HG02610 (cell line): ENCODE results near the gene MATR3.
"Not testable (repeated sequence)": the region's sequence is repeated elsewhere in the genome, so short reads cannot be mapped to it uniquely, and the experiment has no call there.

Experiments
- ATAC-seq: cut with Tn5 transposase; IDR thresholded peaks from one replicate; pipeline ENCODE4 v1.9.1; 2021; ENCODE audit warnings: mild to moderate bottlenecking, moderate library complexity; ENCODE audit not compliant: unreplicated experiment

MATR3 gene

GRCh38 chr5:139296862-139297326, 3.4 kb downstream of the MATR3 start:
- ATAC-seq = no peak

- no peak for ATAC-seq
Observed at GRCh38 chr5:139297439-139298133, 4.0 kb downstream of the MATR3 start.

DNA sequence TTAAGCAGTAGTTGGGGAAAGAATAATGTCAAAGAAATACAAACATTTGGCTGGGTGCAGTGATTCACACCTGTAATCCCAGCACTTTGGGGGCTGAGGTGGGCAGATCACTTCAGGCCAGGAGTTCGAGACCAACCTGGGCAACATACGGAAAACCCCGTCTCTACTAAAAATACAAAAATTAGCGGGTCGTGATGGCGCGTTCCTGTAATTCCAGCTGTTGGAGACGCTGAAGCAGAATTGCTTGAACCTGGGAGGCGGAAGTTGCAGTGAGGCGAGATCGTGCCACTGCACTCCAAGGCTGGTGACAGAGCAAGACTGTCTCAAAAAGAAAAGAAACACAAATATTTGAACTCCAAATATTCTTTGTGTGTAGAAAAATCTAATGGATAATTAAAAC, 4.7 kb downstream of the MATR3 start:
- no peak for ATAC-seq

GRCh38 chr5:139299486-139299885, 5.9 kb downstream of the MATR3 start:
- no peak for ATAC-seq

DNA sequence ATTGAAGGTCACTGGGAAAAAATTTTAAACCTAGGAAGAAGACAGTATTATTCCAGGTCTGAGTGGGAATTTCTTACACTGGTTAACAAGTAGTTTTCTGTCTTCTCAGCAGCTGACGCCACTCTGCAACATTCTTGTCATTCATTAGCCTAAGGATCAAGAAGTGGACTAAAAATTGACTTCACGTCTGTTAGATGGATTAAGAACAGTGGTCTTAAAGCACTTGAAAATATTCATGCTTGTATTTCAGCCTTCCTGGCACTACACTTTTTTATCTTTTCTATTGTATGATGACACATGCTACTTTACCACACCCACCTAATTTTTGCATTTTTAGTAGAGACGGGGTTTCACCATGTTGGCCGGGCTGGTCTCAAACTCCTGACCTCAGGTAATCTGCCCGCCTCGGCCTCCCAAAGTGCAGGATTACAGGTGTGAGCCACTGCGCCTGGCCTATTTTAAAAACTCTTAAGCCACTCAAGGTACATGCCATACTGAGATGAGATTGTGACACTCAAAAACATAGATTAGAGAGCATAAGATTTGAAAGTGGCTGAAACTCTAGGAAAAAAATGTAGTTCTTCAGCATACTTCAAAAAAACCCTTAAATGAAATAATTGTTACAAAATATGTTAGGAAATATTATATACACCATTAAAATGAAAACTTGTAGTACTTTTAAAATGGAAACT, 8.4 kb downstream of the MATR3 start:
- ATAC-seq = no peak

DNA sequence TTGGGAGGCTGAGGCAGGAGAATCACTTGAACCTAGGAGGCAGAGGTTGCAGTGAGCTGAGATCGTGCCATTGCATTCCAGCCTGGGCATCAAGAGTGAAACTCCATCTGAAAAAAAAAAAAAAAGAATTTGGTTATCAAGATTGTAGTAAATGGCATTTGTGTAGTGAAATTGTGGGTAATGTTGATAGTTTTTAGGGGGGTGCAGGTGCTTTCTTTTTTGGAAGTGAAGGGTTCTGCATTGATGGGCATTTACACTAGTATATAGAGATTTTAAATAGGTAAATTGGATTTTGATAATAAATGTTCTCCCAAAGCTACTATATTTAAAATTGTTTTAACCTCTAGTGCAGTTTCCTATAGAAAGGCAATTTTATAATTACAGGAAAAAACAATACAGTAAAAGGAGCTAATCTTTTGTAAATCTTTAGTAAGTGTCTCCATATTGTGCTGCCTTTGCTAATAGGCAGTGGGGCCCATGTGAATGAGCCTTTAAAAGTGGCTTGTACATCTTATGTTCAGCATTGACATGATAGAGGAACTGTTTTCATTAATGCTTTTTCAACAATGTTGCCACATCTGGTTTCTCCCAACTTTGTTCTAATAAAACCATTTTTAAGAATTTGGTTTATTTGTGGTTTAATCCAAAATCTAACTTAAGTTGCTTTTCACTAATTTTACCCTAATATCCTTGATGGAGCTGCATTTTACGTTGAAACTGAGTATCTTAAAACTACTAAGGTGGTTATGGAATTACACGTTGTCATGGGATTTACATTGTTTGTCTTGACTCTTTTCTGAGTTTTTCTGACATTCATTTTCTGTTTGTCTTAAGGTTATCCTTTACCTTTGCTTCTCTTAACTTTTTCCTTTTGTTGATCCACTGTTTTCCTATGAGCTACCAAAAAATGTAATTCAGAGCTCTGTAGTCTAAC, 11.1 kb downstream of the MATR3 start:
- ATAC-seq = no peak

- no peak for ATAC-seq
Observed at GRCh38 chr5:139306197-139306596, 12.7 kb downstream of the MATR3 start.

GRCh38 chr5:139306628-139307379, 13.3 kb downstream of the MATR3 start:
- no peak for ATAC-seq

DNA sequence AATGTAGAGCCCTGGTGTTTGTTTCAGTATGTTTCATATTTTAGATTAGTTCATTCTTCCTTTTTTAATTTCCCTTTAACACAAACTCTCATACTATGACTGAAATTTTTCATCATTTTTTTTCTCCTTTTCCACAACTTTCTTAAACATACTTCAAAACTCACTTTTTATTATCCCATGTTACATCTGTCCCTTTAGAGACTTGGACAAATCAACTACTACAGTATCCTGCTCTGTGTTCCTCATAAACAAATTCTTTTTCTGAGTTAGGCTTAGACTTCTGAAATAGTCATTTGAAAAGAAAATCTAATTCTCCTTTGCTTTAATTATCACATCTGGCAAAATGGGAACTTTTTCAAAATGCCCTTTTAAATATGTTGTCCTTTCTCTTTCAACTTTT, 15.3 kb downstream of the MATR3 start:
- ATAC-seq = no peak

GRCh38 chr5:139310715-139311186, 17.2 kb downstream of the MATR3 start:
- ATAC-seq = not testable (repeated sequence)

- ATAC-seq = no peak
Observed at GRCh38 chr5:139312075-139312474, 18.5 kb downstream of the MATR3 start.

DNA sequence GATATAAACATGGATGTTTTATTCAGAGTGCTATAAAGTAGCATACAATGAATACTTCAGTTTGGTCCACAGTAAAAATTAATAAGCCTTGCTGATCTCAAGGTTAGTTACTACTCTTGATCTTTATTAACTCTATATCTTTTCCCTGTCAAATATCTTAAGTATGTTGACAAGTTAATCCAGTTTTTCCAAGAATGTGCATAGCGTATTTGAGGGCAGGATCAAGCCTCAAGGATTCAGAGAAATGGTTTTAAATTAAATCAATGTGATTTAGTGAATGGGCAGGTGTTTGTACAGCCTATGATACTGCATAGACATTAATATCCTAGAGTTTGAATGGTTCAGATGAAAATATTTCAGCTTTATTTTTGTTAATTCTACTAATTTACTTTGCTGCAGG, 20.7 kb downstream of the MATR3 start:
- no peak for ATAC-seq

DNA sequence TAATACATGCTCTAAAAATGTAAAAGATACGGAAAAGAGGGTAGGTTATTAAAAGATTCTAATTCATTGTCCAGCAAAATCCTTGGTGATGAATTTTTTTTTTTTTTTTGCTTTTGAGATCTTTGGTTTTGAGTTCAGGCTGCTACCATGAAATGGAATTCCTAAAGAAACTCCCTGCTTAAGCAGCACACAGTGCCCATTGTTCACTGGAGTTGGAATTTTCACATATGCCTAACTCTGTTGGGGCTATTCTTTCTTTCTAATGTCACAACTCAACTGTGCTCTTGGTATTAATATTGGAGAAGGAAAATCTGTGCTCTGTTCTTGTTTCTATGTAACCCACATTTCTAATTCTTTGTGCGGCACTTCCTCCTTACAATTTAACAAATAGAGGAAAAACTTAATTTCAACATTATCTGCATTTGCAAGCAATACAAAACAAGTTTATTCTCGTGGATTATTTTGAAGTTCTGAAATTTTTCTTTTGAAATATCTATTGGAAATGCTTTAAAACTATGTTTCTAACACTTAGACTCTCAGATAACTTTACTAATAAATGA, 21.6 kb downstream of the MATR3 start:
- ATAC-seq = no peak

DNA sequence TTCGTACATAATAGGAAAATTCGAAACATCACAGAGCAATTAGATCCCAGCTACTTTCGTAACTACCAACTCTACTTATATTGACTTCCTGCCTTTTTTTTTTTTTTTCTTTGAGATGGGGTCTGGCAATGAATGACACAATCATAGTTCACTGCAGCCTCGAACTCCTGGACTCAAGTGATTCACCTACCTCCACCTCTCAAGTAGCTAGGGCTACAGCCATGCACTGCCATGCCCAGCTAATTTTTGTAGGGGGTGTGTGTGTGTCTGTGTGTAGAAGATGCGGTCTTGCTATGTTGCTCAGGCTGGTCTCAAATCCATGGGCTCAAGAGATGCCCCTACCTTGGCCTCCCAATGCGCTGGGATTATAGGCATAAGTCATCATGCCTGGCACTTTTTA, 42.3 kb downstream of the MATR3 start:
- no peak for ATAC-seq

DNA sequence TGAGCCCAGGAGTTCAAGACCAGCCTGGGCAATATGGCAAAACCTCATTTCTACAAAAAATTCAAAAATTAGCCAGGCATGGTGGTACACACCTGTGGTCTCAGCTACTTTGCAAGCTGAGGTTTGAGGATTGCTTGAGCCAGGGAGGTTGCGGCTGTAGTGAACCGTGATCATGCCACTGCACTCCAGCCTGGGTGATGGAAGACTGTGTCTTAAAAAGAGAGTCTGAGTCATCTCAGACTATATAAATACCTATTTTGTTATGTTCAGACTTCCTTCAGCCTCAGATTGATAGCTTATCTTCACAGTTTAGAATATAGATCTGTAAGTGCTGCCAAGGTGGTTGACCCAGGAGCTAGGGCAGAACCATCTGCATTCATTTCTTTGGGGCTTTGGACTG, 46.5 kb downstream of the MATR3 start:
- ATAC-seq = no peak

DNA sequence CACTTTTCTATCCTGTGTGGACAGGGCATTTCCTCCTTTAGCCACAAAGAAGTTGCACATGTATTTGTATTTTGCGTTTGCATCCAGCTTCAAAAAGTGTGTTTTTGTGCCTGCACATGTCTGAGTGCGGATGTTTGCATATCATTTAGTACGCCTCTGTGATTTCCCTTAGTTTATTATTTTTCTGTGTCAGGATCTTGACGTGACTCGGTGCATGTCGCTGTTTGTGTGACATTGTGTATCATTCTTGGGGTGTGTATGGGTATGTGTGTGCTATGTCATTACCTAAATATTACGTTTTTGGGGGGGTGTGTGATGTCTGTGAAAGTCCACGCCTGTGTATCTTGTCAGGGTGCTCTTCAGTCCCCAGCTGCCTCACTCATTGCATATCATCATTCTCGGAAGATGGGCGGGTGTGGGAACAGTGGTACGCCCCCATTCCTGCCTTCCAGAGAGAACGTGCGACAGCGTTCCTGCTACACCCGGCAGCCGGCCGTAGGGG, 47.7 kb downstream of the MATR3 start:
- peak; percentile 4 for ATAC-seq

- ATAC-seq = peak; percentile 95
Observed at GRCh38 chr5:139341689-139342422, 48.3 kb downstream of the MATR3 start, which contains the start of gene PAIP2. TSS of gene PAIP2 (plus strand) at chr5:139341854. CDS start at chr5:139363785, 21,931 bp downstream.

DNA sequence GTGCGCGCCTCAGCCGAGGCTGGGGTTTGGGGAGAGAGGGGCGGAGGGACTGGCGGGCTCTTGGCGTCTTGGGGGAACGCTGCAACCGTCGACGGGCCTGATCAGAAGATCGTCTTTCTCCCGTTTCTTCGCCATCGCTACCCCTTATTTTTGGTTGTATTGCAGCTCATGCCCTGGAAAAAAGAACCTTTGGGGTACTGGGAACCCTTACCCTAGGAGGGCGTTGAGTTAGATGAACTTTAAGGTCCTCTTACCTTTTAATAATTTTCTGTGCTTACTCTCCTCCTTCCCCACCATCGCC, 48.8 kb downstream of the MATR3 start:
- ATAC-seq = no peak

- ATAC-seq = no peak
Observed at GRCh38 chr5:139343476-139343875, 49.9 kb downstream of the MATR3 start.
